IMR-90 (cell line): ENCODE measurements around the gene SH3RF3. TPM values are rescaled to one million over a fixed set of nuclear protein-coding genes. Genes with fewer than 3 reads are reported as not detected.

Experiments used
- ATAC-seq: fragments of 200-7000 bp; cut with Tn5 transposase; 2 replicates; pipeline ENCODE4 v1.9.1; 2020; ENCODE audit warnings: low read depth, mild to moderate bottlenecking, moderate library complexity
- BruUV-seq: library from RNA; stranded (reverse); fragments of 400-500 nt; replicated peaks from 2 replicates; lab custom pipeline; 2021; lab: Mats Ljungman, UMichigan
- CTCF ChIA-PET: fragments of 300-600 bp; formaldehyde crosslinking; extraction: SDS; loops from one replicate; lab custom pipeline; 2021; ENCODE audit warnings: antibody characterized with exemption; lab: Yijun Ruan, JAX
- POLR2A ChIA-PET: fragments of 300-600 bp; sonication (Branson Sonifier 250); formaldehyde crosslinking; loops from one replicate; lab custom pipeline; 2022; ENCODE audit warnings: antibody characterized with exemption; ENCODE audit not compliant: unreplicated experiment; lab: Charles Lee
- DNase-seq: peaks from one replicate; pipeline ENCODE4 v3.0.0; 2013
- H2AFZ ChIP-seq: replicated peaks from 2 replicates; pipeline ENCODE3; 2013; ENCODE audit warnings: low read length, mild to moderate bottlenecking; ENCODE audit not compliant: poor library complexity
- H2AK5ac ChIP-seq: 2 replicates; pipeline ENCODE4 v1.6.1; 2013; ENCODE audit warnings: low read depth, low read length, inconsistent platforms
- H2AK9ac ChIP-seq: replicated peaks from 2 replicates; pipeline ENCODE3; 2013; ENCODE audit warnings: mild to moderate bottlenecking, low read depth, low read length, moderate library complexity; ENCODE audit not compliant: poor library complexity
- H2BK120ac ChIP-seq: 2 replicates; pipeline ENCODE4 v1.6.1; 2013; ENCODE audit warnings: low read depth, low read length, inconsistent platforms
- H2BK15ac ChIP-seq: 3 replicates; pipeline ENCODE4 v1.6.1; 2013; ENCODE audit warnings: low read depth, low read length, inconsistent platforms
- H2BK20ac ChIP-seq: 2 replicates; pipeline ENCODE4 v1.6.1; 2013; ENCODE audit warnings: low read depth, mild to moderate bottlenecking, inconsistent platforms, low read length, moderate library complexity
- H2BK5ac ChIP-seq: 2 replicates; pipeline ENCODE4 v1.6.1; 2013; ENCODE audit warnings: mild to moderate bottlenecking, low read depth, low read length, inconsistent platforms; ENCODE audit not compliant: poor library complexity, severe bottlenecking
- H3K14ac ChIP-seq: replicated peaks from 2 replicates; pipeline ENCODE4 v1.6.1; 2013; ENCODE audit warnings: low read depth, low read length, inconsistent platforms
- H3K18ac ChIP-seq: 2 replicates; pipeline ENCODE4 v1.6.1; 2013; ENCODE audit warnings: low read depth, low read length, control low read depth
- H3K23ac ChIP-seq: 2 replicates; pipeline ENCODE4 v1.6.1; 2013; ENCODE audit warnings: low read depth, low read length, inconsistent platforms
- H3K27ac ChIP-seq: 2 replicates; pipeline ENCODE4 v1.5.1; 2013; ENCODE audit warnings: mild to moderate bottlenecking, control low read depth, low read length; ENCODE audit not compliant: insufficient read depth
- H3K27me3 ChIP-seq: 2 replicates; pipeline ENCODE4 v1.6.1; 2013; ENCODE audit warnings: low read length; ENCODE audit not compliant: control insufficient read depth, insufficient read depth
- H3K36me3 ChIP-seq: 2 replicates; pipeline ENCODE4 v1.6.1; 2013; ENCODE audit warnings: low read length, mixed read lengths; ENCODE audit not compliant: control insufficient read depth, insufficient read depth
- H3K4ac ChIP-seq: 2 replicates; pipeline ENCODE4 v1.6.1; 2013; ENCODE audit warnings: low read depth, low read length, inconsistent platforms
- H3K4me1 ChIP-seq: 2 replicates; pipeline ENCODE4 v1.6.1; 2013; ENCODE audit warnings: low read length, mixed read lengths; ENCODE audit not compliant: control insufficient read depth, insufficient read depth
- H3K4me2 ChIP-seq: 2 replicates; pipeline ENCODE4 v1.6.1; 2013; ENCODE audit warnings: low read depth, mild to moderate bottlenecking, control low read depth, low read length, moderate library complexity
- H3K4me3 ChIP-seq: 2 replicates; pipeline ENCODE4 v1.5.1; 2013; ENCODE audit warnings: low read depth, mild to moderate bottlenecking, control low read depth, low read length, moderate library complexity; ENCODE audit not compliant: insufficient read depth
- H3K56ac ChIP-seq: 2 replicates; pipeline ENCODE4 v1.6.1; 2013; ENCODE audit warnings: low read length, inconsistent platforms; ENCODE audit not compliant: insufficient read depth; ENCODE audit errors: extremely low read depth
- H3K79me1 ChIP-seq, 2 experiments: 2 replicates each; pipeline ENCODE4 v1.6.1; 2013; ENCODE audit warnings: low read length in 2 of 2, inconsistent platforms in 1 of 2, low read depth in 1 of 2
- H3K9ac ChIP-seq: 2 replicates; pipeline ENCODE4 v1.6.1; 2013; ENCODE audit warnings: low read depth, low read length, control low read depth
- H3K9me1 ChIP-seq: 2 replicates; pipeline ENCODE4 v1.6.1; 2013; ENCODE audit warnings: low read length, inconsistent platforms; ENCODE audit not compliant: insufficient read depth
- H3K9me3 ChIP-seq: 2 replicates; pipeline ENCODE4 v1.6.1; 2013; ENCODE audit warnings: low read length; ENCODE audit not compliant: control insufficient read depth, insufficient read depth
- H4K20me1 ChIP-seq: 2 replicates; pipeline ENCODE4 v1.6.1; 2013; ENCODE audit warnings: low read length, inconsistent platforms; ENCODE audit not compliant: insufficient read depth
- H4K5ac ChIP-seq: 2 replicates; pipeline ENCODE4 v1.6.1; 2013; ENCODE audit warnings: mild to moderate bottlenecking, low read depth, low read length, control low read depth
- H4K8ac ChIP-seq, 2 experiments: 2 replicates each; pipeline ENCODE4 v1.6.1; 2013; ENCODE audit warnings: low read depth in 2 of 2, low read length in 2 of 2, control low read depth in 1 of 2, inconsistent platforms in 1 of 2
- H4K91ac ChIP-seq: 2 replicates; pipeline ENCODE4 v1.6.1; 2013; ENCODE audit warnings: low read depth, low read length, inconsistent platforms; ENCODE audit not compliant: insufficient read depth
- CEBPB ChIP-seq: IDR thresholded peaks from 2 replicates; pipeline ENCODE4 v1.6.1; 2012; ENCODE audit warnings: low read depth, low read length, improper control_type of control experiment
- CHD1 ChIP-seq: IDR thresholded peaks from 2 replicates; pipeline ENCODE4 v1.6.1; 2012; ENCODE audit warnings: low read depth, low read length, improper control_type of control experiment
- FOS ChIP-seq: fragments of 150-350 bp; IDR thresholded peaks from 2 replicates; pipeline ENCODE4 v1.6.1; 2016; ENCODE audit warnings: low read depth, low read length
- NFE2L2 ChIP-seq: fragments of 150-350 bp; IDR thresholded peaks from 2 replicates; pipeline ENCODE4 v1.6.1; 2016; ENCODE audit warnings: low read depth, mild to moderate bottlenecking, low read length
- RAD21 ChIP-seq: IDR thresholded peaks from 2 replicates; pipeline ENCODE4 v1.6.1; 2012; ENCODE audit warnings: low read length, improper control_type of control experiment
- RCOR1 ChIP-seq: IDR thresholded peaks from 2 replicates; pipeline ENCODE4 v1.6.1; 2012; ENCODE audit warnings: mild to moderate bottlenecking, low read length, improper control_type of control experiment; ENCODE audit not compliant: insufficient replicate concordance
- WGBS, 2 experiments: methylation state at CpG; one replicate each; pipeline versions ENCODE4 v1.1.5 to v1.1.7; 2013; ENCODE audit warnings: missing lambda C conversion rate in 2 of 2; ENCODE audit not compliant: insufficient read length in 1 of 2; ENCODE audit errors: extremely low coverage in 2 of 2; 5-methylcytosine and 5-hydroxymethylcytosine counted together
- dilution Hi-C: fragments of 300-500 bp; cut with HindIII; formaldehyde crosslinking; loops from one replicate; pipeline ENCODE4 v1.14.3; 2018; ENCODE audit warnings: low sequenced_read_pairs; ENCODE audit not compliant: unreplicated experiment
- in situ Hi-C: fragments of 300-500 bp; cut with MboI; formaldehyde crosslinking; loops from 3 replicates; pipeline ENCODE4 v1.14.3; 2019; ENCODE audit warnings: low sequenced_read_pairs, inconsistent platforms, mixed read lengths
- intact Hi-C: fragments of 100-400 bp; cut with micrococcal nuclease; formaldehyde crosslinking; loops from 2 replicates; pipeline ENCODE4 v1.10.0; 2022
- polyA plus RNA-seq, 3 experiments: library from polyadenylated mRNA; depleted of rRNA; stranded (reverse); fragments of >200 nt; gene quantifications; 2 replicates each; pipeline ENCODE4 v1.2.3, GENCODE V29; 2012; ENCODE audit warnings: low replicate concordance in 1 of 3
- total RNA-seq: library from RNA; depleted of rRNA; stranded (reverse); fragments of >200 nt; gene quantifications from 2 replicates; pipeline ENCODE4 v1.2.3, GENCODE V29; 2012
- TF ChIP-seq, protein P1 (sequence below): fragments of 150-350 bp; IDR thresholded peaks from 2 replicates; pipeline ENCODE4 v1.6.1; 2016; ENCODE audit warnings: low read depth, mild to moderate bottlenecking, low read length, moderate library complexity, borderline replicate concordance
- TF ChIP-seq, protein P2 (sequence below): fragments of 150-350 bp; IDR thresholded peaks from 2 replicates; pipeline ENCODE4 v1.6.1; 2017; ENCODE audit warnings: mild to moderate bottlenecking, antibody characterized with exemption, low read length, low read depth
- TF ChIP-seq, protein P3 (sequence below): conservative IDR thresholded peaks from 2 replicates; pipeline ENCODE4 v1.5.1; 2012; ENCODE audit warnings: mild to moderate bottlenecking, low read depth, low read length, improper control_type of control experiment

The SH3RF3 gene
- total and polyA plus RNA-seq, 2 of the 4 experiments (the other 2 are of a cell fraction), result 3.4 to 5.3 TPM

GRCh38 chr2:109402180-109402579 is 273.2 kb downstream of the SH3RF3 start:
- WGBS, 2 experiments, result no CpG with 5 or more reads among the region's 8 CpGs
- Histone ChIP-seq H3K9me1 (peaks cover 38% of the 10 kb centered on the region), H3K4me3 (no peak overlapping the region), H3K23ac (no peak overlapping the region; the same call in 1 of the 2 replicates), H3K9me3 (no peaks in the 10 kb centered on the region), H3K4me2 (no peak overlapping the region), H3K36me3 (peaks cover 19% of the 10 kb centered on the region), H2AK5ac (no peak overlapping the region), H2BK5ac (no peak overlapping the region), H3K27me3 (no peaks in the 10 kb centered on the region), H3K4me1 (peaks cover 2% of the 10 kb centered on the region), H3K27ac (no peak overlapping the region), H3K18ac (no peak overlapping the region), H2AK9ac (peak overlapping the region; percentile 23), H2BK20ac (no peak overlapping the region), H4K5ac (no peak overlapping the region), H3K79me1 (peaks cover 20 to 57% of the 10 kb centered on the region in 2 experiments), H2BK15ac (no peak overlapping the region), H3K9ac (no peak overlapping the region), H3K56ac (no peak overlapping the region), H2AFZ (no peak overlapping the region), H3K14ac (no peak overlapping the region), H4K20me1 (peaks cover 55% of the 10 kb centered on the region), H2BK120ac (no peak overlapping the region), H4K8ac (no peak overlapping the region), H3K4ac (no peak overlapping the region), H4K91ac (no peak overlapping the region)
- DNase-seq (no peak), ATAC-seq (no peak)
- in situ Hi-C loops, result no loop called here
- dilution Hi-C loops, result no loop called here
- TF ChIP-seq CHD1 (no peak), FOS (no peak), NFE2L2 (no peak), CEBPB (no peak), RAD21 (no peak), RCOR1 (no peak)
- TF ChIP-seq, protein P1, sequence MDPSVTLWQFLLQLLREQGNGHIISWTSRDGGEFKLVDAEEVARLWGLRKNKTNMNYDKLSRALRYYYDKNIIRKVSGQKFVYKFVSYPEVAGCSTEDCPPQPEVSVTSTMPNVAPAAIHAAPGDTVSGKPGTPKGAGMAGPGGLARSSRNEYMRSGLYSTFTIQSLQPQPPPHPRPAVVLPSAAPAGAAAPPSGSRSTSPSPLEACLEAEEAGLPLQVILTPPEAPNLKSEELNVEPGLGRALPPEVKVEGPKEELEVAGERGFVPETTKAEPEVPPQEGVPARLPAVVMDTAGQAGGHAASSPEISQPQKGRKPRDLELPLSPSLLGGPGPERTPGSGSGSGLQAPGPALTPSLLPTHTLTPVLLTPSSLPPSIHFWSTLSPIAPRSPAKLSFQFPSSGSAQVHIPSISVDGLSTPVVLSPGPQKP, result no peak
- TF ChIP-seq, protein P2, sequence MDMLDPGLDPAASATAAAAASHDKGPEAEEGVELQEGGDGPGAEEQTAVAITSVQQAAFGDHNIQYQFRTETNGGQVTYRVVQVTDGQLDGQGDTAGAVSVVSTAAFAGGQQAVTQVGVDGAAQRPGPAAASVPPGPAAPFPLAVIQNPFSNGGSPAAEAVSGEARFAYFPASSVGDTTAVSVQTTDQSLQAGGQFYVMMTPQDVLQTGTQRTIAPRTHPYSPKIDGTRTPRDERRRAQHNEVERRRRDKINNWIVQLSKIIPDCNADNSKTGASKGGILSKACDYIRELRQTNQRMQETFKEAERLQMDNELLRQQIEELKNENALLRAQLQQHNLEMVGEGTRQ, result no peak
- TF ChIP-seq, protein P3, sequence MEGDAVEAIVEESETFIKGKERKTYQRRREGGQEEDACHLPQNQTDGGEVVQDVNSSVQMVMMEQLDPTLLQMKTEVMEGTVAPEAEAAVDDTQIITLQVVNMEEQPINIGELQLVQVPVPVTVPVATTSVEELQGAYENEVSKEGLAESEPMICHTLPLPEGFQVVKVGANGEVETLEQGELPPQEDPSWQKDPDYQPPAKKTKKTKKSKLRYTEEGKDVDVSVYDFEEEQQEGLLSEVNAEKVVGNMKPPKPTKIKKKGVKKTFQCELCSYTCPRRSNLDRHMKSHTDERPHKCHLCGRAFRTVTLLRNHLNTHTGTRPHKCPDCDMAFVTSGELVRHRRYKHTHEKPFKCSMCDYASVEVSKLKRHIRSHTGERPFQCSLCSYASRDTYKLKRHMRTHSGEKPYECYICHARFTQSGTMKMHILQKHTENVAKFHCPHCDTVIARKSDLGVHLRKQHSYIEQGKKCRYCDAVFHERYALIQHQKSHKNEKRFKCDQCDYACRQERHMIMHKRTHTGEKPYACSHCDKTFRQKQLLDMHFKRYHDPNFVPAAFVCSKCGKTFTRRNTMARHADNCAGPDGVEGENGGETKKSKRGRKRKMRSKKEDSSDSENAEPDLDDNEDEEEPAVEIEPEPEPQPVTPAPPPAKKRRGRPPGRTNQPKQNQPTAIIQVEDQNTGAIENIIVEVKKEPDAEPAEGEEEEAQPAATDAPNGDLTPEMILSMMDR, result no peak
- no TSS peak for BruUV-seq
- ChIA-PET POLR2A (no interaction called here), CTCF (no interaction called here)
- intact Hi-C loops, result no loop called here
